GM12874 (cell line): ENCODE data around the gene ZBTB1.

Experiments used
- TF ChIP-seq, protein P1 (sequence below): IDR thresholded peaks from 2 replicates; pipeline ENCODE4 v1.5.1; 2011; ENCODE audit warnings: low read depth, mild to moderate bottlenecking, control low read depth, low read length, moderate library complexity; ENCODE audit not compliant: insufficient read depth

The ZBTB1 gene

DNA sequence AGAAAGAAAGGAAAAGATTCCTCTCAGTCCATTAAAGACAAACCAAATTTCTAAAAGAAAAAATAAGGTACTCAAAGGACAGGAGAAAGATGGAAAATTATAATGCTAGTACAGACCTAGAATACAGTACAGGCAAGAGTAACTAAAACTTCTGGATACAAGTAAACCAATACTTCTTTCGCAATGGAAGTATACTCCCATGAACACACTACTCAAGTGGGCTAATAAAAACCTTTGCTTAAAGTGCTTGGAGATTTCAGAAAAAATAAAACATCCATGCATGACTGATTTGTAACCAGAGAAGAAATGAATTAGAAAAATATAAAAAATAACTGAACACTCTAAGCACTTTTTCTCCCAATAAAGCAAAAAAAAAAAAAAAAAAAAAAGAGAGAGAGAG, 4.5 kb upstream of the ZBTB1 start:
- TF ChIP-seq, protein P1, sequence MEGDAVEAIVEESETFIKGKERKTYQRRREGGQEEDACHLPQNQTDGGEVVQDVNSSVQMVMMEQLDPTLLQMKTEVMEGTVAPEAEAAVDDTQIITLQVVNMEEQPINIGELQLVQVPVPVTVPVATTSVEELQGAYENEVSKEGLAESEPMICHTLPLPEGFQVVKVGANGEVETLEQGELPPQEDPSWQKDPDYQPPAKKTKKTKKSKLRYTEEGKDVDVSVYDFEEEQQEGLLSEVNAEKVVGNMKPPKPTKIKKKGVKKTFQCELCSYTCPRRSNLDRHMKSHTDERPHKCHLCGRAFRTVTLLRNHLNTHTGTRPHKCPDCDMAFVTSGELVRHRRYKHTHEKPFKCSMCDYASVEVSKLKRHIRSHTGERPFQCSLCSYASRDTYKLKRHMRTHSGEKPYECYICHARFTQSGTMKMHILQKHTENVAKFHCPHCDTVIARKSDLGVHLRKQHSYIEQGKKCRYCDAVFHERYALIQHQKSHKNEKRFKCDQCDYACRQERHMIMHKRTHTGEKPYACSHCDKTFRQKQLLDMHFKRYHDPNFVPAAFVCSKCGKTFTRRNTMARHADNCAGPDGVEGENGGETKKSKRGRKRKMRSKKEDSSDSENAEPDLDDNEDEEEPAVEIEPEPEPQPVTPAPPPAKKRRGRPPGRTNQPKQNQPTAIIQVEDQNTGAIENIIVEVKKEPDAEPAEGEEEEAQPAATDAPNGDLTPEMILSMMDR, result no peak

DNA sequence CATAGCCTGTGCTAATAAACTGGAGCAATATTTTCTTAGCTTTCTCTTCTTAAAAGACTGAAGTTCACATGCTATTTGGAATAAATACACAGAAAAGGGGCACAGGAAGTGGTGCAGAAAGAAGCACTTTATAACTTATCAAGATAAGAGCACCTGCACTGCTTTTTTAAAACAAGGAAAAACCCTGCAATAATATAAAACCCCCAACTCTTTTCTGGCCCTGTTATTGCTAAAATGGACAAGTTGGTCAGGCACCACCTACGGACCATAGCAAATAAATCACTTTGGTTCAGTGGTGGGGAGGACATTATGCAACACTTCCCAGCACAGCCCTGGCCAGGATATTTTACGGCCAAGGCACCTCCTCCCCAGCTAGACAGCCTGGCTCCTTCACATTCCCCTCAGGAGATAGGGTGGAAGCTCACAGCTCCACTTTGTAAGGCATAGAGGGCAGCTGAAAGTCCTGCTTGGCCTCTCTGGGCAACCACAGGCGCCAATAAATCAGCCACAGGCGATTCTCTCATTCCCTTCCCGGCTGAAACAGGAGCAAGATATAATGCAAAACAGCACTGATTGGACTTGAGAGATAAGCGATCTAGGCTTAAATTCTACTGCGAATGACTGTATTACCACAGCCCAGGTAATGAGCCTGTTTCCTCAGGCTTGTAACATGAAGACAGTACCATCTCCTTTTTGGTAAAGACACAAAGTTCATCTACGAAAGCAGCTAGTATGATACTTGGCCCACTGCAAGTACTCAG, 3.0 kb upstream of the ZBTB1 start:
- TF ChIP-seq, protein P1, result no peak

DNA sequence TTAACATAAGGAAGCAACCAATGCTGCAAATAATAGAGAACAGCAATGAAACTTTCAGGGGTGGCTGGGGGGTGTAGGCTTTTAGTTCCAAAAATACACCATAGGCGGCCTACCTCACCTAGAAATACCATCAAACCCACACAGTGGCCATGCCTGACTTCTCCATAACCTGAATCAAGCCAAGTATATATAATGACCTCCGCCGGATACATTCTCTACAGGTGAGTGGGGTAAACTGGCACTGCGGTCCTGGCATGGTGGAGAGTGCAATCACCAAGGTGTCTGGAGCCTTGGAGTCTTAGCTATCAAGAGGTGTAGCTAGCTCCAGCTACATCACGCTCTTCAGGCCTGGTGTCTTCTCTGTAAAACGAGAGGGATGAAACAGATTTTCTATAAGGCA, 2.1 kb upstream of the ZBTB1 start:
- TF ChIP-seq, protein P1, result no peak

DNA sequence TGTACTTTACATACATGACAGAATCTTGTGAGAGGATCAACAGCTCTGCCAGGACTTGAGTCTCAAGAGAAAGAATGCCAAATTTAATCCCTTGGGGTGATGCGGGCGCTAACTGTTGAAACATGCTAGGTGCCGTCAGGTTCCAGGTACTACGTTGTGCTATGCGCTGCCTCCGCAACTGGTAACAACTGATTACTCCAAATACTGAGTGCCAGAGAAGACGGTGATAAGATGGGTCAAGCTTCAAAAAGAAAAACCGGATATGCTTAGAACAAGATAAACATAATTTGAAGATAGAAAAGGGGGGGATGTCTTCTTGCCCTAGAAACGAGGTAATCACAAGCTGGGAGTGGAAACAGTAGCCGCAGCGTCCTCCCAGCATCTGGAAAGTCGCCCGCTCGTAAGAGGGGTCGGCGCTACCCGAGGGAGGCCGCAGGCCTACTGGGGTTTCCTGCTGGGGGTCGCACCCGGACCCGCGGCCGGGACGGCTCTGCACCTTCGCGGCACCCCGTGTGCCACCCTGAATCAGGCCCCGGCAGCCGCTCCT, 1.6 kb upstream of the ZBTB1 start:
- TF ChIP-seq, protein P1, result no peak

DNA sequence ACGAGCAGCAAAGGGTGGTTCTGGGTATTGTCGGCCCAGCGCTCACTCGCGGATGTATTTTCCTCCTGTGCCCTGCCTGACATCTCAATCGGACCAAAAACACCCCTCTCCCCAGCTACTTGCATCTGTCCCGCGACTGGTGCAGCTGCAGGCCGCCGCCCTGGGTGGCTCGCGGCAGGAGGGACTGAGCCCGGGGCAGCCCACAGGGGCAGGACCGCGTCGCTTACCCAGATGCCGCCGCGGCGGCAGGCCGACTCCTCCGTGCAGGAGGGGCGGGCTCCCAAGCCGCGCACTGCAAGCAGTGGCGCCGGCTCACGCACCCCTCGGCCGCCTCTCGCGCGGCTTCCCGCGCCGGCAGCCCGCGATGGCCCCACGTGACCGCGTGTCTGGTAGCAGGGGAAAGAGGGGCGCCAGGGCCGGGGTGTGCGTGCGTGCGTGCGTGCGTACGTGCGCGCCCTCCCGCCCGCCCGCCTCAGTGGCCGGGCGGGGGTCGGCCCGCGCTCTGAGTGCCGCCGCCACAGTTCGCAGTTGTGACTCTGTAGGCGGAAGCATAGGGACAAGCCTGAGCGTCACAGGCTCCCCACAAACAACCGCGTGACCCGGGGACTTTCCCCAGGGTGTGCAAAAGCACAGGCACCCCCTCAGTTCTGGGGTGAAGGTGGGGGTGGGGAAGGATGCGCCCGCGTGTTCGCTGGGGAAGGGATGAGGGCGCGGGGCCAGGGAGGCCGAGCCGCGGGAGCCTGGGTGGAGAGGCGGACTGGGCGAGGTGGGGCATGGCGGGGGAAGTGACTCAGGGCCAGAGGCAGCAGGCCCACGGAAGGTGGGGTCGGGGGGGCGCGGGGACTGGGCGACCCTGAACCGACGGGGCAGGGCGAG, 898 bp upstream of the ZBTB1 start, which contains the start of gene ZBTB25:
Gene ZBTB25, minus strand, starts transcription at position 405 of the 876 bp plus-strand sequence. CDS start 13,305 bp downstream, outside the sequence.
- TF ChIP-seq, protein P1, result no peak

DNA sequence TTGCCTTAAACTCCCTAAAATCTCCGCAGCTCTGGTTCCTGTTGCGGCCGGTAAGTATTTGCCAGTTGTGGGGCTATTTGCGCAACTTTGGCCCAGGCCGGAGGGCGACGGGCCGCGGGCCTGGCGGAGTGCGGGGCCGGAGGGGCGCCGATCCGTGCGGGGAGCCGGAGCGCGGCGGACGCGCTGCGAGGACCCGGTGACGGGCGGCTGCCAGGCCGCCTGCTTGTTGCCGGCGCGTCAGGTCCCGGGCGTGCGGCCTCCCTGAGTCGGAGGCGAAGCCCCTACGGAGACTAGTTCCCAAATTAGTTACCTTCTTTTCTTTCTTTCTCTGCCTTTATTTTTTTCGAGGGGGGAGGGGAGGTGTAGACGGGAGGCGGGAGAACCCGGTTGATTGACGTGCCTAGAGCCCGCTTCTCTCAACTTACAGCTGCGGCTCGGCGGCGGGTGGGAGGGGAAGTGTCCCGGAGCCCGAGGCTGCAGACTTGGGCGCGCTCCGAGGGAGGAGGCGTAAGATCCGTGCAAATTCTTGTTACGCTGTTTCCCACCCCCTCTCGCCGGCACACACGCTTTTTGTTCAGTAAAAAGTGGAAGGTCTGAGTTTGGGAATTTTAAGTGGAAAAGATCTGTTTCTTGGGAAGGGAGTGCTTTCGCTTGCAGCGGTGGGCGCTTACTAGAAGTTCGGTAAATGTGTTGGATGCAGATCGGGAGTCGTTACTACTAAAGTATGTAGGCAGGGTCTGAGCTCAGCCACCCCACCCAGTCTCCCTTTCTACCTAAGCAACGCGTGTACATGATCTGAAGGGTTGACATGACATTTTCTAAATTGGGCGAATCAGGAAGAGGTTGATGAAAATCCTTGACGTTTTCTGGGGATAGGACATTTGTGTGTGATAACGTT, 576 bp downstream of the ZBTB1 start:
- TF ChIP-seq, protein P1, result no peak
